HG02798 (cell line): ENCODE data around the gene CERT1.

Experiments used
- ATAC-seq: cut with Tn5 transposase; IDR thresholded peaks from one replicate; pipeline ENCODE4 v1.9.1; 2021; ENCODE audit warnings: mild to moderate bottlenecking; ENCODE audit not compliant: unreplicated experiment, poor library complexity

The CERT1 gene

DNA sequence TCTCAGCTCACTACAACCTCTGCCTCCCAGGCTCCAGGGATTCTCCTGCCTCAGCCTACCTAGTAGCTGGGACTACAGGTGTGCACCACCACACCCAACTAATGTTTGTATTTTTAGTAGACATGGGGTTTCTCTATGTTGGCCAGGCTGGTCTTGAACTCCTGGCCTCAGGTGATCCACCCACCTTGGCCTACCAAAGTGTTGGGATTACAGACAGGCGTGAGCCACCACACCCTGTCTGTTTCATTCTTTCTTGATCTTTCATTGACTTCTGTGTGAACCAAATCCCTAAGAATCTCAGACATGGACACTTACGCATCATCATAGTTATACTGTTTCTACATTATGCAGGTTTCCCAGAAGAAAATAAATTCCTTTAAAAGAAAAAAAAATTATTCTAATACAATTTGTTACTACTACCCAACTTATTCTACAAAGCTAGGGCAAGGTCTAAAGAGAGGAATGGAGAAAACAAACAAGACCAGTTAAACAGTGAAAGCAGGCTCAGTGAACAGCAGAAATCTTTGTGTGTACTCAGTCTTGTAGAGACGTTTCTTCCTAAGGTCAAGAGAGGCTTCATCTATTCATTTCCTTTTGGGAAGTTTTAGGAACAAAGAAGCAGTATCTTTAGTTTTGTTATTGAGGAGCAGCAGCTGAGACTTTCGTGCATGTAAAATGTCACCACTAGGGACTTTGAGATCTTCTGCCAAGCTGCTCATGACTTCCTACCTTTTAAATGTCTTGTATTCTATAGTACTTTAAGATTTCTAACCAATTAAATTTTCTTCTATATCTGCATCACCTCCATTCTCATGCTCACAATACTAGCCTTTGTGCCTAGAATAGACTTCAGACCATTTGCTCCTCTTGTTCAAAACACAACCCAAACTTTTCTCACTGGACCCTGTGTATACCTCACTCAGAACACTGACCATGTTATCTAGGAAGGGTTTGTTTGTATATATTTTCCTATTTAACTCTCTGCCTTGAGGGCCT, 180.0 kb downstream of the CERT1 start:
- no peak for ATAC-seq

DNA sequence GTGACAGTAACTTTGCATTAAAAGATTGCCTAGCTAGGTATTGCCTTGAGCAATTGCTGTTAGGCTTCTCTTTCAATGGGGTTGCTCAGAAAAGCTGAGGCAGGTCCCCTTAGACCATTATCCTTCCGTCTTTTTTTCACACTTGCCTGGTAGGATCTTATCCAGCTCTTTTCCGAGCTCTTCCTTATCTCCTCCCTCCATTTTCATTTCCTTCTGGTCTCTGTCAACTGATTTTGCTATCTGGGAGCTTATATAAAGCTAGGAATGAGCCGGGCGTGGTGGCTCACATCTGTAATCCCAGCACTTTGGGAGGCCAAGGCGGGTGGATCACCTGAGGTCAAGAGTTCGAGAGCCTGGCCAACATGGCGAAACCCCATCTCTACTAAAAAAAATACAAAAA, 181.0 kb downstream of the CERT1 start:
- ATAC-seq: no peak
